Activated T-cell treated with anti-CD3 and anti-CD28 coated beads, Interleukin-2, amount 50 U/mL, for 24 hours (primary cell): Measurements from ENCODE around the gene ABCC2.

Experiments
- DNase-seq: peaks from one replicate; pipeline ENCODE4 v3.0.0-alpha.2; 2020
- H3K27ac Mint-ChIP-seq: 2 replicates; pipeline ENCODE4 v1.8.0; 2020; ENCODE audit warnings: mild to moderate bottlenecking, mixed read lengths
- H3K27me3 Mint-ChIP-seq: 2 replicates; pipeline ENCODE4 v1.8.0; 2020; ENCODE audit warnings: mixed read lengths
- H3K36me3 Mint-ChIP-seq: 2 replicates; pipeline ENCODE4 v1.8.0; 2020; ENCODE audit warnings: low read depth, mixed read lengths
- H3K4me1 Mint-ChIP-seq: 2 replicates; pipeline ENCODE4 v1.8.0; 2020; ENCODE audit warnings: low read depth, mixed read lengths
- H3K4me3 Mint-ChIP-seq: 2 replicates; pipeline ENCODE4 v1.8.0; 2020; ENCODE audit warnings: mild to moderate bottlenecking, moderate library complexity, mixed read lengths
- H3K9me3 Mint-ChIP-seq: 2 replicates; pipeline ENCODE4 v1.8.0; 2020; ENCODE audit warnings: mixed read lengths

The ABCC2 gene

GRCh38 chr10:99785646-99786045 is 3.2 kb downstream of the ABCC2 start:
- DNase-seq = no peak
- Mint-ChIP-seq H3K9me3 (no peaks in the 10 kb centered on the region), H3K36me3 (peaks cover 4% of the 10 kb centered on the region), H3K27me3 (no peaks in the 10 kb centered on the region), H3K4me3 (no peak overlapping the region), H3K27ac (no peak overlapping the region), H3K4me1 (no peaks in the 10 kb centered on the region)

GRCh38 chr10:99787311-99787710 is 4.9 kb downstream of the ABCC2 start:
- no peaks in the 10 kb centered on the region for H3K9me3 Mint-ChIP-seq
- peaks cover 4% of the 10 kb centered on the region for H3K36me3 Mint-ChIP-seq
- no peak for DNase-seq
- no peak overlapping the region for H3K27ac Mint-ChIP-seq
- H3K4me3 Mint-ChIP-seq = no peak overlapping the region
- no peaks in the 10 kb centered on the region for H3K4me1 Mint-ChIP-seq
- no peaks in the 10 kb centered on the region for H3K27me3 Mint-ChIP-seq

GRCh38 chr10:99787782-99788445 is 5.5 kb downstream of the ABCC2 start:
- no peak for DNase-seq
- Mint-ChIP-seq H3K27me3 (no peaks in the 10 kb centered on the region), H3K9me3 (no peaks in the 10 kb centered on the region), H3K27ac (no peak overlapping the region), H3K36me3 (peaks cover 4% of the 10 kb centered on the region), H3K4me1 (no peaks in the 10 kb centered on the region), H3K4me3 (no peak overlapping the region)

GRCh38 chr10:99788598-99789256 is 6.3 kb downstream of the ABCC2 start:
- Mint-ChIP-seq H3K9me3 (no peaks in the 10 kb centered on the region), H3K36me3 (peaks cover 11% of the 10 kb centered on the region), H3K27me3 (no peaks in the 10 kb centered on the region), H3K4me3 (no peak overlapping the region), H3K27ac (no peak overlapping the region), H3K4me1 (no peaks in the 10 kb centered on the region)
- DNase-seq = no peak

GRCh38 chr10:99791831-99792230 is 9.4 kb downstream of the ABCC2 start:
- Mint-ChIP-seq H3K9me3 (no peaks in the 10 kb centered on the region), H3K4me1 (no peaks in the 10 kb centered on the region), H3K27me3 (no peaks in the 10 kb centered on the region), H3K27ac (no peak overlapping the region), H3K36me3 (peaks cover 12% of the 10 kb centered on the region), H3K4me3 (no peak overlapping the region)
- DNase-seq = no peak

GRCh38 chr10:99793819-99794218 is 11.4 kb downstream of the ABCC2 start:
- DNase-seq = no peak
- H3K4me1 Mint-ChIP-seq = no peaks in the 10 kb centered on the region
- H3K4me3 Mint-ChIP-seq = no peak overlapping the region
- no peak overlapping the region for H3K27ac Mint-ChIP-seq
- H3K9me3 Mint-ChIP-seq = no peaks in the 10 kb centered on the region
- H3K36me3 Mint-ChIP-seq = peaks cover 12% of the 10 kb centered on the region
- H3K27me3 Mint-ChIP-seq = no peaks in the 10 kb centered on the region

GRCh38 chr10:99796928-99797327 is 14.5 kb downstream of the ABCC2 start:
- Mint-ChIP-seq H3K27ac (no peak overlapping the region), H3K4me1 (no peaks in the 10 kb centered on the region), H3K27me3 (no peaks in the 10 kb centered on the region), H3K36me3 (peaks cover 12% of the 10 kb centered on the region), H3K9me3 (no peaks in the 10 kb centered on the region), H3K4me3 (no peak overlapping the region)
- DNase-seq = no peak

GRCh38 chr10:99798031-99798430 is 15.6 kb downstream of the ABCC2 start:
- no peaks in the 10 kb centered on the region for H3K27me3 Mint-ChIP-seq
- DNase-seq = no peak
- H3K9me3 Mint-ChIP-seq = no peaks in the 10 kb centered on the region
- peaks cover 12% of the 10 kb centered on the region for H3K36me3 Mint-ChIP-seq
- no peaks in the 10 kb centered on the region for H3K4me1 Mint-ChIP-seq
- no peak overlapping the region for H3K27ac Mint-ChIP-seq
- no peak overlapping the region for H3K4me3 Mint-ChIP-seq

- no peaks in the 10 kb centered on the region for H3K27me3 Mint-ChIP-seq
- DNase-seq = no peak
- peaks cover 3% of the 10 kb centered on the region for H3K36me3 Mint-ChIP-seq
- no peaks in the 10 kb centered on the region for H3K9me3 Mint-ChIP-seq
- H3K27ac Mint-ChIP-seq = no peak overlapping the region
- no peaks in the 10 kb centered on the region for H3K4me1 Mint-ChIP-seq
- no peak overlapping the region for H3K4me3 Mint-ChIP-seq
These were observed 16.5 kb downstream of the ABCC2 start for GRCh38 chr10:99798920-99799319.

GRCh38 chr10:99799613-99800012 is 17.2 kb downstream of the ABCC2 start:
- Mint-ChIP-seq H3K4me1 (no peaks in the 10 kb centered on the region), H3K36me3 (no peaks in the 10 kb centered on the region), H3K9me3 (no peaks in the 10 kb centered on the region), H3K27ac (no peak overlapping the region), H3K27me3 (no peaks in the 10 kb centered on the region), H3K4me3 (no peak overlapping the region)
- DNase-seq = no peak

GRCh38 chr10:99804471-99804870 is 22.0 kb downstream of the ABCC2 start:
- no peak for DNase-seq
- no peaks in the 10 kb centered on the region for H3K36me3 Mint-ChIP-seq
- no peaks in the 10 kb centered on the region for H3K9me3 Mint-ChIP-seq
- H3K27ac Mint-ChIP-seq = no peak overlapping the region
- no peaks in the 10 kb centered on the region for H3K27me3 Mint-ChIP-seq
- H3K4me1 Mint-ChIP-seq = no peaks in the 10 kb centered on the region
- no peak overlapping the region for H3K4me3 Mint-ChIP-seq

GRCh38 chr10:99805190-99805589 is 22.8 kb downstream of the ABCC2 start:
- no peaks in the 10 kb centered on the region for H3K27me3 Mint-ChIP-seq
- H3K9me3 Mint-ChIP-seq = no peaks in the 10 kb centered on the region
- no peak for DNase-seq
- H3K27ac Mint-ChIP-seq = no peak overlapping the region
- no peak overlapping the region for H3K4me3 Mint-ChIP-seq
- no peaks in the 10 kb centered on the region for H3K36me3 Mint-ChIP-seq
- no peaks in the 10 kb centered on the region for H3K4me1 Mint-ChIP-seq

- Mint-ChIP-seq H3K27me3 (no peaks in the 10 kb centered on the region), H3K4me3 (no peak overlapping the region), H3K4me1 (no peaks in the 10 kb centered on the region), H3K27ac (no peak overlapping the region), H3K9me3 (no peaks in the 10 kb centered on the region), H3K36me3 (no peaks in the 10 kb centered on the region)
- DNase-seq = no peak
These were observed 23.7 kb downstream of the ABCC2 start for GRCh38 chr10:99806091-99806490.

GRCh38 chr10:99807786-99808185 is 25.3 kb downstream of the ABCC2 start:
- H3K4me1 Mint-ChIP-seq = no peaks in the 10 kb centered on the region
- no peak overlapping the region for H3K4me3 Mint-ChIP-seq
- H3K27ac Mint-ChIP-seq = no peak overlapping the region
- no peaks in the 10 kb centered on the region for H3K9me3 Mint-ChIP-seq
- H3K27me3 Mint-ChIP-seq = no peaks in the 10 kb centered on the region
- no peak for DNase-seq
- H3K36me3 Mint-ChIP-seq = no peaks in the 10 kb centered on the region

- H3K27me3 Mint-ChIP-seq = no peaks in the 10 kb centered on the region
- H3K36me3 Mint-ChIP-seq = no peaks in the 10 kb centered on the region
- H3K27ac Mint-ChIP-seq = no peak overlapping the region
- no peak overlapping the region for H3K4me3 Mint-ChIP-seq
- no peak for DNase-seq
- H3K4me1 Mint-ChIP-seq = no peaks in the 10 kb centered on the region
- H3K9me3 Mint-ChIP-seq = no peaks in the 10 kb centered on the region
These were observed 25.8 kb downstream of the ABCC2 start for GRCh38 chr10:99808270-99808669.
